Omental fat pad (tissue), 4 donors: ENCODE measurements around the gene CCDC136. TPM values are rescaled to one million over a fixed set of nuclear protein-coding genes. Genes with fewer than 3 reads are reported as not detected.

Experiments used
- ATAC-seq: fragments of 150-250 bp; one replicate; pipeline ENCODE4 v1.9.1; 2016; ENCODE audit warnings: mild to moderate bottlenecking, moderate library complexity; ENCODE audit not compliant: low FRiP score
- DNase-seq: peaks from one replicate; pipeline ENCODE4 v3.0.0-alpha.2; 2019; ENCODE audit warnings: low spot score
- total RNA-seq, 4 donors: library from RNA; depleted of rRNA; stranded (reverse); fragments of >200 nt; gene quantifications; one replicate each; pipeline ENCODE4 v1.1.0, GENCODE V29; 2016
- TF ChIP-seq, protein P1 (sequence below), 3 donors: fragments of 450-650 bp; IDR thresholded peaks; one replicate each; pipeline ENCODE4 v1.5.1; 2016 to 2017; ENCODE audit warnings: antibody characterized with exemption in 3 of 3, mild to moderate bottlenecking in 3 of 3, moderate library complexity in 2 of 3

Gene CCDC136
- total RNA-seq, 4 donors from 2014 or later = 1.7 to 27.9 (median 2.7) TPM

- no peak for ATAC-seq
- no peak for DNase-seq
- TF ChIP-seq, protein P1, sequence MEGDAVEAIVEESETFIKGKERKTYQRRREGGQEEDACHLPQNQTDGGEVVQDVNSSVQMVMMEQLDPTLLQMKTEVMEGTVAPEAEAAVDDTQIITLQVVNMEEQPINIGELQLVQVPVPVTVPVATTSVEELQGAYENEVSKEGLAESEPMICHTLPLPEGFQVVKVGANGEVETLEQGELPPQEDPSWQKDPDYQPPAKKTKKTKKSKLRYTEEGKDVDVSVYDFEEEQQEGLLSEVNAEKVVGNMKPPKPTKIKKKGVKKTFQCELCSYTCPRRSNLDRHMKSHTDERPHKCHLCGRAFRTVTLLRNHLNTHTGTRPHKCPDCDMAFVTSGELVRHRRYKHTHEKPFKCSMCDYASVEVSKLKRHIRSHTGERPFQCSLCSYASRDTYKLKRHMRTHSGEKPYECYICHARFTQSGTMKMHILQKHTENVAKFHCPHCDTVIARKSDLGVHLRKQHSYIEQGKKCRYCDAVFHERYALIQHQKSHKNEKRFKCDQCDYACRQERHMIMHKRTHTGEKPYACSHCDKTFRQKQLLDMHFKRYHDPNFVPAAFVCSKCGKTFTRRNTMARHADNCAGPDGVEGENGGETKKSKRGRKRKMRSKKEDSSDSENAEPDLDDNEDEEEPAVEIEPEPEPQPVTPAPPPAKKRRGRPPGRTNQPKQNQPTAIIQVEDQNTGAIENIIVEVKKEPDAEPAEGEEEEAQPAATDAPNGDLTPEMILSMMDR (IDR thresholded peaks at IDR 0.05) = no peak
Observed at GRCh38 chr7:128777156-128778123, 14.3 kb upstream of the CCDC136 start.

DNA sequence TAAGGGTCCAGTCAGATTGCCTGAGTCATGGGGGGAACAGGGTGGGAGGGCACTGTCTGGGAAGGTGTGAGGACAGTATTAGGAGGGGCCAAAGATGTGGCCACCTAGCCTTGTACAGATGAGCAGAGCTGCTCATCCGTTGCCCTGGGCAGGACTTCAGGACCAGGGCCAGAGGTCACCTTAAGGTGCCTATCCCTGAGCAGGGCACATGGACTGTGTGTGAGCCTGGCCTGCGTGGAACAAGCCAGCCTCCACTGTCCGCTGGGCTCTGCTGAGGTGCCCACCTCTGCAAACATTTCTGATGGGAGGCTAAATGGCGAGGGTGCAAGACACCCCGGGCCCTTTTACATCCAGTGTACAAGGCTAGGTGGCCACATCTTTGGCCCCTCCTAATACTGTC is 12.8 kb upstream of the CCDC136 start:
- DNase-seq (no peak), ATAC-seq (peak; percentile 9)
- TF ChIP-seq, protein P1 (IDR thresholded peaks at IDR 0.05) = no peak

- DNase-seq (no peak), ATAC-seq (no peak)
- TF ChIP-seq, protein P1 (IDR thresholded peaks at IDR 0.05) = no peak
Observed at GRCh38 chr7:128781126-128781525, 10.6 kb upstream of the CCDC136 start.

GRCh38 chr7:128781851-128782250 is 9.9 kb upstream of the CCDC136 start:
- no peak for ATAC-seq

DNA sequence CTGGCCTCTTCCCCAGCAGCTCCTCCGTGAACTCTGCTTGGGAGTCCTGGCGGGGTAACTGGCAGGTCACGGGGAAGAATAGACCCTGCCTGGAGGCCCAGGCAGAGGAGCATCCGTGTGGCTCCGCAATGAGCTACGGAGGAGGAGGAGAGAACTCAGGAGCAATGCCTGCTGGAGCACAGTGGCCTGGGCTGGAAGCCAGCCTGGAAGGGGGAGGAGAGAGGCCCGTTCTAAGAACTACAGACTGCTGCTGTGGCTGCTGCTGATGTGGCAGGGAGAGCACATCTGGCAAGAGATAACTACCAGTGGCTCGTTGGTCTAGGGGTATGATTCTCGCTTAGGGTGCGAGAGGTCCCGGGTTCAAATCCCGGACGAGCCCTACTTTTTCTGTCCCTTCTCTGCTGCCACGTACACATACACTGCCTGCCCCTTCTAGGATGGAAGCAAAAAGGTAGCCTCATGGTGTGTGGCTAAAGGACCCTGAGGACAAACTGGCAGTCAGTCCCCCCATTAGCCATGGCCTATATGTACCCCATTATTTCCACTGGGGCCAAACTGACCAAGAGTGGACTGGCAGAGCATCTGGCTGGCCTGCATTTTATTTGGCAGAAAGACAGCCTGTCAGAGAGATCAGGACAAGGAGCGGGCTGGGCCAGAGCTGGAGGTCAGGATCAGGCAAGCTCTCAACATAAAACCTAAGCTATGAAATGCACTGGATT is 8.5 kb upstream of the CCDC136 start:
- ATAC-seq (no peak), DNase-seq (no peak)
- TF ChIP-seq, protein P1 (IDR thresholded peaks at IDR 0.05) = no peak

More at GRCh38 chr7:128781851-128782250, 9.9 kb upstream of the CCDC136 start:
- TF ChIP-seq, protein P1 (IDR thresholded peaks at IDR 0.05) = no peak
- DNase-seq = no peak

- ATAC-seq (no peak), DNase-seq (no peak)
- TF ChIP-seq, protein P1 (IDR thresholded peaks at IDR 0.05) = no peak
Observed at GRCh38 chr7:128785738-128786137, 6.0 kb upstream of the CCDC136 start.
